HG02571 (cell line): ENCODE data around the gene UGT2B28.
"Not testable (repeated sequence)": the region's sequence is repeated elsewhere in the genome, so short reads cannot be mapped to it uniquely, and the experiment has no call there.

Source experiments
- ATAC-seq: cut with Tn5 transposase; IDR thresholded peaks from one replicate; pipeline ENCODE4 v1.9.1; 2021; ENCODE audit warnings: mild to moderate bottlenecking, moderate library complexity; ENCODE audit not compliant: unreplicated experiment

The UGT2B28 gene

GRCh38 chr4:69280081-69280480 is at the start of gene UGT2B28:
UGT2B28 (plus strand) TSS chr4:69280475; CDS start chr4:69280501, 26 bp downstream.
- ATAC-seq: not testable (repeated sequence)

DNA sequence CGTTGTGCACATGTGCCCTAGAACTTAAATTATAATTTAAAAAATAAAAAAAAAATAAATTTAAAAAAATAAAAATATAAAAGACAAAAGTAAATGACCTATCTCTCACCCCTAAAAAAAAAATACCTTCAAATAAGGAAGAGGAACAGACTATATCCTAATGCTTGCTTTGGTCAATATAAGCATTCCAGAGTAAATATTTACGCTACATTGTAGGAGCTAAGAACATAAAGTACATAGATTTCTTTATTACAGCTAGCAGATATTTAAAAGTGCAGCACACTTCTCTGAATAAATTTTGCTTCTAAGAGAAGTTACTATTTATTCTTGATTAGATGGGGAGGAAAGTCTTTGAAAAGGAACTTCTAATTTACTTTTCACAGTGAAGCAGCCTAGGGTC is 41.2 kb upstream of the UGT2B28 start:
- ATAC-seq: no peak

DNA sequence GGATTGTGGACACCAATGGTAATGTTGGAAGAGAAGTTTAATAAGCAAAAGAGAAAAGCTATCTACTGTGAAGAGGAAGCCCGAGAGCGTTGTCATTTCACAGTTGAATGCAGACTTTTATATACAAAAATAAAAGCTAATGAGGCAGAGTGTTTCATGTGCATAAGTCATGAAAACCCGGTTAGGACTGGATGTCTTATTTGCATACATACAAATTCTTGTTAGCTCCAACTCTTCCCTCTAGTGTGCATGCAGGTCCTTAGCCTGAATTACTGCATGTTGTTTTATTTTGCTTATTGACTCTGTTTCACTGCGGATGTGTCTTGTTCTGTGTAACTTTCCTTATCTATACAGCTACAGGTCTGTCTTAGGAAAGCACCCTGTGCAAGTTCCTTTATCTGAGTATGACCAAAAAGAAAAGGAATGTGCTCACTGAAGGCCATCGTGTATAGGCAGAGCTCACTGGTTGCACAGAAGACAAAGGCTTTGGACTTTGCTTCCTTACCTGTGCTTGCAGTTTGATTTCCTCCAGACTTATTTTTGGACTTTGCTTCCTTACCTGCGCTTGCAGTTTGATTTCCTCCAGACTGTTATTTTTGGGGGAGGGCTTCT is 40.6 kb upstream of the UGT2B28 start:
- ATAC-seq: no peak

- ATAC-seq: not testable (repeated sequence)
Measured at GRCh38 chr4:69240787-69241186, 39.5 kb upstream of the UGT2B28 start.

GRCh38 chr4:69241746-69242145 is 38.5 kb upstream of the UGT2B28 start:
- not testable (repeated sequence) for ATAC-seq

GRCh38 chr4:69242562-69243240 is 37.6 kb upstream of the UGT2B28 start:
- ATAC-seq: not testable (repeated sequence)

DNA sequence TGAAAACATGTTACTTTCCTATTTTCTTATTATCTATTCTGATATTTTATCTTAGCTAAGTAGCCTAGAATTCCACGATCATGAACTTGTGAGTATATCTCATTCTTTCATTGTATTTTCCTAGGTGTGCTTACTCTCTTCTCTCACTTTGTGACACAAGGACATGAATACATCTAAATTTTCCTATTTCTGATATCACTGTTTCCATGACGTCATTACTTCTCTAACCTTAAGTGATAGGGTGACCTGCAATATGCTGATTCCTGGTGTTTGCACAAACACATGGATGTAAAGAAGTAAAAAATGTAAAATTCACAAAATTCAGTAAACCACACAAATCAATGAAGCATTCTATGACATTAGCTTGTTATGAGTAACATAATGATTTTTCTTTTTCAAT is 29.4 kb upstream of the UGT2B28 start:
- ATAC-seq: not testable (repeated sequence)

DNA sequence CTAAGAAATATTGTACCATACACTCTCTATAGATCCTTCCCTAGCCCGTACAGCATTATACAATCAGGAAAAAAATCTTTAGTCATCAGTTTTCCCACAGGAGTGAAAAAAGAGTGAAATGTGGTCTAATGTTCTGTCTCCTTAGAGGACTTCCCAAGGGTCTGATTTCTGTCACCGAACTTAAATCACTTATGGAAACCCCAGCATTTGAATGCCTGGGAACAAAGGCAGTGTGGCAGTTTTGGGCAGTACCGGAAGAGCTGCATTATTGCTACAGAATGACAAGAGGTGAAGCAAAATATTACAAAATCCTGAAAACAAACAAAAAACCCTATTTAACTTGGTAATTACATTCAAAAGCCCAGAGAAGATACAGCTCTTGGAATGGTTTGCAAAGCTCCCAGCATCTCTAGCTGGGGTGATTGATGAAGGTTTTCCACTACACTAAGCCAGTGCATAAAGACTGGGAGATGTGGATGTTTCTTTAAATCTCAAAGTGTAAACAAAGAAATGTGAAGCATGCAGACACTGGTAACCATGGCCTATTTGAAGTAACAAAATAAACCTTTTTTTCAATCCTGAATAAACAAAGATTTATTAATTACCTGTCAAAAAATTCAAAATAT is 27.0 kb upstream of the UGT2B28 start:
- ATAC-seq: not testable (repeated sequence)

DNA sequence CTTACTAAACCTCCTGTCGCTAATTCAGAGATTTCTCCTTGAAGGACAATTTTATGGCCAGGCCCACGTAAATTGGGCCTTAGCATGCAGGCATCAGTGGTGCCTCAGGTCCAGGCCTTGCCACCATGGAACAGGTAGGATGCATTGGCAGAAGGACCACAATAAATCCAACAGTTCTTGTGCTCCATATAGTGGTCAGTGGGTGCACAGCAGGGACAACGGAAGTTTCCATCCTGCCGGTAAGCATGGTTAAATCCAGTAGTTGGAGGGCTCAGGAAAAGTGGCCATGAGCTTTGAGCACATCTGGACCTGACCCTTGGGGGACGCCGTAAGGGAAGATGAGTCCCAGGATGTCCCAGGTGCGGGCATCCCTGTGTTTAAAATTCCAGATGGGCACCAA is 11.7 kb upstream of the UGT2B28 start:
- ATAC-seq: not testable (repeated sequence)

GRCh38 chr4:69296356-69296755 is 16.1 kb downstream of the UGT2B28 start:
- ATAC-seq: not testable (repeated sequence)

- not testable (repeated sequence) for ATAC-seq
Measured at GRCh38 chr4:69308426-69309033, 28.3 kb downstream of the UGT2B28 start.

DNA sequence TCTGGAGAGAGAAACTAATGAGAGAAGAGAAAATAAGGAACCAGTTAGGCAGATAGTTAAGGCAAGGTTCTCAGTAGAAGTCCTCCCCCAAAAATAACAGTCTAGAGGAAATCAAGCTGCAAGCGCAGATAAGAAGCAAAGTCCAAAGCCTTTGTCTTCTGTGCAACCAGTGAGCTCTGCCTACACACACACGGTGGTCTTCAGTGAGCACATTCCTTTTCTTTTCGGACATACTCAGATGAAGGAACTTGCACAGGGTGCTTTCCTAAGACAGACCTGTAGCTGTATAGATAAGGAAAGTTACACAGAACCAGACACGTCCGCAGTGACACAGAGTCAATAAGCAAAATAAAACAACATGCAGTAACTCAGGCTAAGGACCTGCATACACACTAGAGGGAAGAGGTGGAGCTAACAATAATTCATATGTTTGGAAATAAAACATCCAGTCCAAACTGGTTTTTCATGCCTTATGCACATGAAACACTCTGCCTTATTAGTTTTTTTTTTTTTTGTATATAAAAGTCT is 29.3 kb downstream of the UGT2B28 start:
- not testable (repeated sequence) for ATAC-seq

DNA sequence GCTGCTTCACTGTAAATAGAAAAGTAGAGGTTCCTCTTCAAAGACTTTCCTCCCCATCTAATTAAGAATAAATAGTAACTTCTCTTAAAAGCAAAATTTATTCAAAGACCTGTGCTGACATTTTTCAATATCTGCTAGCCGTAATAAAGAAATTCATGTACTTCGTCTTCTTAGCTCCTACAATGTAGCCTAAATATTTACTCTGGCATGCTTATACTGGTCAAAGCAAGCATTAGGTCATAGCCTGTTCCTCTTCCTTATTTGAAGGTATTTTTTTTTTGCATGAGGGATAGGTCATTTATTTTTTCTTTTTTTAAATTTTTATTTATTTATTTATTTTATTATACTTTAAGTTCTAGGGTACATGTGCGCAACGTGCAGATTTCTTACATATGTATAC is 30.0 kb downstream of the UGT2B28 start:
- not testable (repeated sequence) for ATAC-seq

- not testable (repeated sequence) for ATAC-seq
Measured at GRCh38 chr4:69317669-69318298, 37.5 kb downstream of the UGT2B28 start.

DNA sequence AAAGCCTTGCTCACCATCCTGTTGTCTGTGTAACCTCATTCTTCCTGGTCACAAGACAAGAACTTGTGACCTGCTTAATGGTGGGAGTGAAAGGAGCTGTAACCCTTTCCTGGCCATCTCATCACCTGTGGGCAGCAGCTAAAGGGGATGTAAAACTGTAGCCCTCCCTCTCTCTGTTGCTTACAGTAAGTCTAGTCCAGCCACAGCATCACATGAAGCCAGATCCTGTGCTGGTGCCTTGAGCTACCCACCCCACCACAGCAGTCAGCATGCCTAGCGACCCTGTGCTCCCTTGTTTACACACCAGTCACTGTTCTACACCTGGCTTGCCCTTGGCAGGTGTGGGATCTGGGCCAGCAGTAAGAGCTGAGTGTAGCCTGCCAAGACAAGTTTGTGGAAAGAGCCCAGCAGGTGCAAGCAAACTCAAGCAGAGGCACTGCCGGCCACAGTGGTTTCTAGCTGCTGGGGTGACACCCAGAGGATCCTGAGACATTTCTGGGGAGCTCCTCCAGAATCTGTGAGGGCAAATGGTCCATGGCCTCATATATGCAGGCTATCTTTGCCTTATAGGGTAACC is 41.0 kb downstream of the UGT2B28 start:
- no peak for ATAC-seq

DNA sequence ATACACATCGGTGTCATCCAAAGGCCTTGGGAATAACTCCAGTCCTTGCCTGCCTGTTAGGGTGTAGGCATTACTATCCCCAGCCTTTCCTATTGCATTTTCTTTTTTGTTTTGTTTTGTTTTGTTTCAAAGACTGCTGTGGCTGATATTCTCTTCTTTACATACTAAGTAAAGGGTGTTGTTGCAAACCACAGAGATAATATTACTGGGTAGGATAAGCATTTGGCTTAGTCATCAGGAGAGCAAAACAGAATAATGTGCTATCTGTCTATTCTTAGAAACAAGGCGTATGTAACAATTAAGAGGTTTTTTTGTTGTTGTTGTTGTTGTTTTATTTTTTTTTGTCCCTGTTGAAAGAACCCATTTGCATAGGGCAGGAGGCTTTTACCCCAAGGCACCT is 41.8 kb downstream of the UGT2B28 start:
- ATAC-seq: no peak

DNA sequence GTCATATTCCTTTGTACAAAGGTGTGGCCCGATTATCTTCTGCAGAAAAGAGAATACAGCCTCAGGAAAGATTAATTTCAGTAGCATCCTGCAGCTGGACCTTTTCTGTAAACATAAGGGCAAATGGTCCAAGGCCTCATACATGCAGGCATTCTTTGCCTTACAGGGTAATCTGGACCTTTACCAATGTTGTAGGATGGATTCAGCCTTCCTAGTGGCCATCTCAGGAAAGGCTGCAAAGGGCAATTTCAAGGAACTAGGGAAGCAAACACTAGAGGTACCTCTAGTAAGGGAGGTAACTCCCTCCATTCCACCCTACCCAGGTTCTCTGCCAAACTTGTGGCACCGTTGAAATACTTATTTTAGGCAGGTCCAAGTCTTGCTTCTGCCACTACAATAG is 43.0 kb downstream of the UGT2B28 start:
- no peak for ATAC-seq

DNA sequence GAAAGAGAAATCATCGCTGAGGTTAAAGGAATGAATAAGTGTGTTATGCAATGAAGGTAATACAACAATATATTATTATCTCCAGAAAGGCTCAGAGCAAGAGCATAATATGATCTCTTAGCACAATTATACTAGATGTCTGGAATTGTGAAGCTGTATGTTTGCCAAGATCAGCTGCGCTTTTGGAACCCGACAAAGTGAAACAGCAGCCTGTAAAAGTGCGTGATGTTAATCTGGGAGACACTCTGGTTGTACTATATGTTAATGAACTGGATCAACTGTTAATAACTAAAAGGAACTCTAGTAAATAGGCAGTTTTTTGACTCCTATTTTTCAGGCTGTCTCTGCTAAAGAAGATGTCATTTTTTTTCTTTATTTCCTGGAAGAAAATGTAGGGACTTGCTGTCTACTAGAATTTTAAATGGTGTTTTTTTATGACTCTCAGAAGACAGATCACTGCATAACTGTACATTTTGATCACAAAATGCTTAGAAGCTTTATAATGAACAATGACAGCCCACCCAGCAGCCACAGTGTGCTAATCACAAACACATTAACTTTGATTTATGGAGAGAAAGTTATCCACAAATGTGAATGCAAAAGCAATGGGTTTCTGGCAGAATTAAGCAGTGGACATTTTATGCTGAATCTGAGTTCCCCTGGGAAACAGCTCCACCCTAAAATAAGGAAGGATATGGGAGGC is 50.2 kb downstream of the UGT2B28 start:
- no peak for ATAC-seq

GRCh38 chr4:69331304-69331703 is 51.0 kb downstream of the UGT2B28 start:
- ATAC-seq: not testable (repeated sequence)

DNA sequence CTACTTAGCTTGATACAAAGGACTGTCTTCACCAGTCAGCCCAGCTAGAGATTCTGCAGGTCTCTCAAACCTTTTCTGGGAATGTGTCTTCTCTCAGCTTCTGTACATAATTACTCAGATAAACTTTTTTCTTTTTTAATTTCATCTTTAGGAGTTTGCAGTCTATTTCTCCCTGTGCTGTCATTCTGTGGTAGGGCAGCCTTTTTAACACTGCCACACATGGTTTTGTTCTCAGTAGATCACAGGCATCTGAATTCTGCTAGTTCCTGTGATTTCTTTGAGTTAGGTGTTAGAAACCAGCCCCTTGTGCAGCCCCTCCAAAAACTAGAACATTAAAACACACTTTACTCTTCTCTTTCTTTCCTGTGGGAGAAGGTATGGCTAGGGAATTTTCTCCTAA is 55.2 kb downstream of the UGT2B28 start:
- ATAC-seq: not testable (repeated sequence)
